Stimulated activated CD4-positive, alpha-beta T cell treated with anti-CD3 and anti-CD28 coated beads, TNF-alpha, amount 100 ng/mL, for 1 hour (primary cell): ENCODE measurements around the gene CORT.
"Not testable (repeated sequence)": the region's sequence is repeated elsewhere in the genome, so short reads cannot be mapped to it uniquely, and the experiment has no call there.

Experiments
- DNase-seq, 3 donors: peaks; one replicate each; pipeline ENCODE4 v3.0.0-alpha.2; 2020; ENCODE audit warnings: low read depth in 3 of 3, low spot score in 1 of 3

The CORT gene

DNA sequence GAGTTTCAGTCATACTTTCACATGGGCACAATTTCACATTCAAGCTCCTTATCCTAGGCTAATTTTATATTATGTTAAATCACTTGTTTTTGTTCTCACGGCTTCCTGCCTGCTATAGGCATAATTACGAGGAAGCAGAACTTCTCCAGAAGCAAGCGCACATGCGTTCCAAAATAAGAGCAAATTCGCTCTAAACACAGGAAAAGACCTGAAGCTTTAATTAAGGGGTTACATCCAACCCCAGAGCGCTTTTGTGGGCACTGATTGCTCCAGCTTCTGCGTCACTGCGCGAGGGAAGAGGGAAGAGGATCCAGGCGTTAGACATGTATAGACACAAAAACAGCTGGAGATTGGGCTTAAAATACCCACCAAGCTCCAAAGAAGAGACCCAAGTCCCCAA, at the start of gene CORT:
TSS of gene CORT (plus strand) at position 281 of the 400 bp plus-strand sequence. CDS start 193 bp downstream, outside the sequence.
- DNase-seq = no peak

DNA sequence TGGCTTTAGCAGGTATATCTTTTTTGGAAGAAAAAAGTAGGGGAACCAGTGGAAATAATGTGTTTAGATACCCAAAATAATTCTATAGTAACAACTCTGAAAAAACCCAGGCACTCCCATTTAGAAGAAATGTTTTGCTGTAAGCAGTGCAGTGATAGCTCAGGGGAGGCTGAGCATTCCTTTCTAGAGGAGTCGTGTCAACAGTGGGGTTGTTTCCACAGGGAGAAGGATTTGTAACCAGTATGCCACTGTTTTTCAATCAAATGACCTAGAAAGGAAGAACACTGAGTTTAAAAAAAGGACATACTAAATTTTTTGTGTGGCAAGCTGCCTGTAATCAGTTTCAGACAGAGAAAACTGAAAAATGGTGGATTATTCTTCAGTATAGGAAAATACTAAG, 48.5 kb upstream of the CORT start:
- no peak for DNase-seq

- no peak for DNase-seq
Observed at GRCh38 chr1:10402729-10403274, 47.0 kb upstream of the CORT start.

GRCh38 chr1:10407201-10407600, 42.6 kb upstream of the CORT start:
- DNase-seq = no peak

DNA sequence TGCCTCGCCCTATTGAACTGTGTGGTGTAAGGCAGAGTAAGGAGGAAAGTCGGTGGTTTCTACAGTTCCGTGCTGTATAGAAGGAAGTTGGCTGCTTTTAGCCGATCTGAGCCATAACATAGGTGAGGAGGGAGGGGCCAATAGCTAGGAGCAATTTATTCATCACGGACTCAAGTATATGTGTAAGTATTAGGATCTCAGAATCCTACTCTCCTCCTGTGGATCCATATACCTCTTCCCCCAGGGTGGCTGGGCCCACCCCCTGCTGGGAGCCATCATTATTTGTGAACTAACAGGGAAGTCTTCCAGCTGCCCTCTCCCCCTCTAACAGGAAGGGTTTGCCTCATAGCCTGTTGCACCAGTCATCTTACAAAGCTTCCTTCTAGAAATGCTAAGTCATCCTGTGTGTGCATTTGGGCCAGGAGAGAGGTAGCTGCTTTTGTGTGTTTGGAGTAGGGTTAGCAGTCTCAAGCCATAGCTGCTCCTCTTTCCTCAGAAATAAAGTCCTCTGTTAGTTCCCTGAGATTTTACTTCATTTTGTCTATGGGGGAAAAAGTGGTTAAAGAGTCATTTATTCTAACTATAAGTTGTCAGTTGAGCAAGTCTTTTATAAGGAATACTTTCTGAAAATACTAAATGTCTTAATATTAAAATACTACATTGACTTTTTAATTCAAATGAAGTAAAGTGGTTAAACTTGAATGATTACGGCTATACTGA, 34.5 kb upstream of the CORT start:
- DNase-seq = no peak

- DNase-seq = not testable (repeated sequence)
Observed at GRCh38 chr1:10415967-10416366, 33.9 kb upstream of the CORT start.

DNA sequence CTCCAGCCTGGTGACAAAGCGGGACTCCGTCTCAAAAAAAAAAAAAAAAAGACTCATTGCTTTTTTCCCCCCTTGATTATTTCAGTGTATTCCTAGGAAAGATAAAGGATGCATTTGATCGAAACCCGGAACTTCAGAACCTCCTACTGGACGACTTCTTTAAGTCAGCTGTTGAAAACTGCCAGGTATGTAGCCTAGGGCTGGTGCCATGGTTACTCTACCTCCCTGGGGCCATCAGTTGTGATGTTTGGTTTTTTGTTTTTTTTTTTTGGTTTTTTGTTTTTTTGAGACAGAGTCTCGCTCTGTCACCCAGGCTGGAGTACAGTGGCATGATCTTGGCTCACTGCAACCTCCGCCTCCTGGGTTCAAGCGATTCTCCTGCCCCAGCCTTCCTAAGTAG, 31.1 kb upstream of the CORT start:
- DNase-seq = not testable (repeated sequence)

DNA sequence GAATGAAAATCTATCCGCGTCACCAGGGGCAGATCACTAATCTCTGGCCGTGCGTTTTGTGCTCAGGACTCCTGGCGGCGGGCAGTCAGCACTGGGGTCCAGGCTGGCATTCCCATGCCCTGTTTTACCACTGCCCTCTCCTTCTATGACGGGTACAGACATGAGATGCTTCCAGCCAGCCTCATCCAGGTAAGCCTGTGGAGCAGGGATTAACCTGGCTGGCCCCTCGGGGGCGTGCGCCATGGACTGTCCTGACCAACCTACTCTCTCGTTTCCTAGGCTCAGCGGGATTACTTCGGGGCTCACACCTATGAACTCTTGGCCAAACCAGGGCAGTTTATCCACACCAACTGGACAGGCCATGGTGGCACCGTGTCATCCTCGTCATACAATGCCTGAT, 30.5 kb upstream of the CORT start:
- no peak for DNase-seq

- DNase-seq = no peak
Observed at GRCh38 chr1:10421637-10422036, 28.2 kb upstream of the CORT start.

- DNase-seq = no peak
Observed at GRCh38 chr1:10424034-10424433, 25.8 kb upstream of the CORT start.

DNA sequence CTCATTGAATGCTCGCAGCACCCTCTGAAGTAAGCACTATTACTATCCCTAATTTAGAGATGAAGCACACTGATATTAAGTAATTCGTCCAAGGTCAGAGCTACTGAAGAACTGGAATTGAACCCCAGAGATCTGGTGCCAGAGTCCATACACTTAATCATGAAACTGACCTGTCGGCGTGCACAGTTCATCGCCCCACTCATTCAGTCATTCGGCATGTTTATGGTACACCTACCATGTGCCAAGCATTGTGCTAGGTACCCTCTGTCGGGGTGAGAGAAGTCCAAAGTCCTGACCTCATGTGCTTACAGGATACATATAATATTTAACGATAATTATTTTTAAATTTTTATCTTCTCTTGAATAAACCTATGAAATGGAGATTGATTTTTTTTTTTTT, 25.2 kb upstream of the CORT start:
- no peak for DNase-seq

GRCh38 chr1:10425826-10426534, 23.9 kb upstream of the CORT start:
- not testable (repeated sequence) for DNase-seq

DNA sequence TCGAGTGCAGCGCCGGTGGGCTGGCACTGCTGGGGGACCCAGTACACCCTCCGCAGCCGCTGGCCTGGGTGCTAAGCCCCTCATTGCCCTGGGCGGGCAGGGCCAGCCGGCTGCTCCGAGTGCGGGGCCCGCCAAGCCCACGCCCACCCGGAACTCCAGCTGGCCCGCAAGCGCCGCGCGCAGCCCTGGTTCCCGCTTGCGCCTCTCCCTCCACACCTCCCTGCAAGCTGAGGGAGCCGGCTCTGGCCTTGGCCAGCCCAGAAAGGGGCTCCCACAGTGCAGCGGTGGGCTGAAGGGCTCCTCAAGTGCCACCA, 23.3 kb upstream of the CORT start:
- DNase-seq = not testable (repeated sequence)

- DNase-seq = no peak
Observed at GRCh38 chr1:10428984-10429383, 20.8 kb upstream of the CORT start.

DNA sequence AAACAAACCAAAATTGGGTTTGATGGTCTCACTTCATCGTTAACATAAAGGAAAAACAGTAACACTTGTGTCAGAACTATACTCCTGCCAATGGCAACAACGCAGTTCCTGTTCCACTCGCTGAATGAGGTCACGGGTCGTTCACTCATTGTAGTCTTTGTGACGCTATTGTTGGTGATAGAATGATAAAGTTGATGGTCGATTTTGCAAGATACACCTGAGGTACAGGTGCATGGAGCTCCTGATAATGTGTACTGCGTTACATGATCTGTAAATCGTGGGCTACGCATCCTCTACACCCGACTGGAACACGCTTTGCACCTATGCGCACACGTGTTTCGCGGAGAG, 20.0 kb upstream of the CORT start:
- DNase-seq = no peak

- DNase-seq = peak; percentile 55 to 95 (median 83)
Observed at GRCh38 chr1:10430216-10431069, 19.4 kb upstream of the CORT start, which contains the start of gene CENPS. Gene CENPS, plus strand, starts transcription at chr1:10430433. Its CDS starts 85 bp downstream, at chr1:10430518.

DNA sequence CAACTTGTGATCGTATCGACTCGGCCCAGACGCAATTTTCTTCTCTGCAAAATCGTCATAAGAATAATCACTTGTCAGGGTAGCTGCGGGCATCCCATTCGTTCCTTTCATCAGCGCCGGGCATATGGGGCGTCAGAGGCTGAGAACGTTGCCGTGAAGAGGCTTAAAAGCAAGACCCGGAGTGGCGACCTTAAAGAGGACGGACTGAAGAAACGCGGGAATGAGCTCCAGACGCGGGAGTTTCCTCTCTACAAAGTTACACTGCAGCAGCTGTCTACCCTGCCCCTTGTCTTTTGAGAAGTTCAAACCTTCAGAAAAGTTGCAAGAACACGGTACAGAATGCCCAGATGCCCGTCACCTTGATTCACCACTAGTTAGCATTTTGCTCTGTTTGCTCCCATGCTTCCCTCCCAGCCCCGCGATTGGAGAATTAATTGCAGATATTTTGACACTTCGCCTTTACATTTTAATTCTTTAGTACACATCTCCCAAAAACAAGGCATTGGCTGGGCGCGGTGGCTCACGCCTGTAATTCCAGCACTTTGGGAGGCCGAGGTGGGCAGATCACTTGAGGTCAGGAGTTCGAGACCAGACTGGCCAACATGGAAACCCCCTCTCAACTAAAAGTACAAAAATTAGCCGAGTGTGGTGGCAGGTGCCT, 18.6 kb upstream of the CORT start:
- no peak for DNase-seq

DNA sequence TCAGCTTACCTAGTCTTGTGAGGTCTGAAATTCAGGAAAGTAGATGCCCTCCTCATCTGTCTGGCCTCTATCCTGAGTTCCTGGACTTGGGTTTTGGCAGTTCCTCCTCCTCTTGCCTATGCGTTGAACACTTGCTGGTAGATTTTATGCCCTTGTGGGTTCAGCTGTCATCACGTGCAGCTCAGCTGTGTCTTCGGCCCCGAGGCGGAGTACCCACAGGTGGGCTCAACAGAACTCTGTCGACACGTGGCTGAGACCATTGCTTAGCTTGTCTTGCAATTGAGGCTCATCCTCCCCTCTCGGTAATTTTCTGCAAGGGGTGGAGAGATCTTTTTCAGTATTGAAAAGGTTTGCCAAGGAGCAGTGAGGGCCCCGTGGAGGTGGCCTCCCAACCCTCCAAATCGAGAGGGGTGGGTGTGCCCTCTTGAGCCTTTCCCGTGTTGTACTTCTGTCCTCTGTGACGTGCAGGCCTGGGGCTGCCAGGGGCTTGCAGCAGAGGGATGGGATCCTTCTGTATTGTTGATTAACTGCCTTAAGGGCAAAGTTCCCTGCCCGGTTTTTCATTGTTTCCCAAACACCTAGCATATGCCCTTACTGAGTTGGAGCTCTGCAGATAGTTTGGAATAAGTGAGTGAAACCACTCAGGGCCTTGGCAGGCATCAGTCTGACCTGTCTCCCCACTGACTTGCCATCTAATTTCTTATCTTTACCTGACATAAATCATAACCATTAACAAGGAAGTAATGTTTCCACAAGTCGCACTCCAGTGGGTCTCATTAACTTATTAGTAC, 16.7 kb upstream of the CORT start:
- no peak for DNase-seq

DNA sequence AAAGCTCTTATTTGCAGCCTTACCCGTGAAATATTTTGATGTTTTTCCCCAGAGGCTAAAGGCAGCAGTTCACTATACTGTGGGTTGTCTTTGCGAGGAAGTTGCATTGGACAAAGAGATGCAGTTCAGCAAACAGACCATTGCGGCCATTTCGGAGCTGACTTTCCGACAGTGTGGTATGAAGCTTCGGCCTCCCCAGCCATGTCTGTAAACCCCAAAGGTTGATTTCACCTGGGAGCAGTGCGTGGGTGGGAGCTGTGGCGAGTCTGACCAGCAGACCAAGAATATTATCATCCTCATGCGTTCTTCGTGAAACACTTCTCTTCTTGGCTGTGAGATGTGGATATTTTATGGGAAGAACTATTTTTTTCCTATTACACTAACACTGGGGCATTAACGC, 16.0 kb upstream of the CORT start:
- DNase-seq = no peak

DNA sequence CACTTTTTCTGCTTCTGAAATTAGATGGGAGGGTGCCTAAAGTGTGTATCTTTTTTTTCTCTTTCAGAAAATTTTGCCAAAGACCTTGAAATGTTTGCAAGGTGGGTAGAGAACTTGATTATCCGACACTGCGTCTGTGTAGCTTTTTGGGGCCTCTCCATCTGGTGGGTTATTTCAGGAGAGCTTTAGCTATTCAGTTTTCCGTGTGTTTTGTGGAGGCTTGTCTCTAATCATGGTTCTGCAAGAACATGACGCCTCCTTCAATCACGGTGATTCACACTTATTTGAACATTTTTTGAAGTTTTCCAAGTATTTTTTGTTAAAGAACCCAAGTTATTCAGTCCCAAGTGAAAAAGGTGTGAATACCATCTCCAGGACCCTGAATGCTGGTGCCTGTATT, 15.2 kb upstream of the CORT start:
- no peak for DNase-seq
